K562 (cell line): Measurements from ENCODE around the gene ASB18. TPM values are rescaled to one million over a fixed set of nuclear protein-coding genes. Genes with fewer than 3 reads are reported as not detected.
A peak's percentile ranks its signal among the peaks of the same experiment; 100 is the strongest.

Experiments used
- ATAC-seq: fragments of 200-7000 bp; cut with Tn5 transposase; 3 replicates; pipeline ENCODE4 v1.9.1; 2020; ENCODE audit warnings: moderate library complexity
- BruUV-seq: library from RNA; stranded (reverse); fragments of 400-500 nt; replicated peaks from 2 replicates; lab custom pipeline; 2021; lab: Mats Ljungman, UMichigan
- CTCF ChIA-PET: fragments of 300-600 bp; formaldehyde crosslinking; extraction: SDS; loops from one replicate; lab custom pipeline; 2021; ENCODE audit warnings: low intra/inter-chr PET ratio; lab: Yijun Ruan, JAX
- POLR2A ChIA-PET: fragments of 300-600, 350-650 bp; sonication (Branson Sonifier 250); formaldehyde crosslinking; extraction: SDS; loops from one replicate; lab custom pipeline; 2021; ENCODE audit warnings: antibody characterized with exemption, inconsistent platforms; lab: Yijun Ruan, JAX
- DNase-seq, 4 experiments: peaks; one replicate each; pipeline versions ENCODE4 v3.0.0 to v3.0.0-alpha.2; 2011 to 2018; ENCODE audit warnings: low spot score in 3 of 4, mixed read lengths in 3 of 4; ENCODE audit errors: extremely low read depth in 1 of 4
- FAIRE-seq: peaks from 2 replicates; lab custom pipeline; 2011; peaks lifted over from hg19 to GRCh38; lab: Jason Lieb, UNC
- H2AFZ ChIP-seq: 2 replicates; pipeline ENCODE4 v1.6.0; 2011; ENCODE audit warnings: low read depth, low read length, control low read depth, inconsistent platforms
- H3K27ac ChIP-seq: fragments of 200-600 bp; 3 replicates; pipeline ENCODE4 v1.8.0; 2011; ENCODE audit warnings: low read depth, mild to moderate bottlenecking, control low read depth, inconsistent platforms, low read length, moderate library complexity, mixed read lengths; ENCODE audit errors: extremely low read depth
- H3K27me3 ChIP-seq, 2 experiments: fragments of 300-600 bp in 1 of 2; 2 replicates in 1 of 2; 3 replicates in 1 of 2; pipeline versions ENCODE4 v1.6.0 to v1.8.0; 2011; ENCODE audit warnings: inconsistent platforms in 2 of 2, low read length in 2 of 2, mild to moderate bottlenecking in 1 of 2, mixed read lengths in 1 of 2, moderate library complexity in 1 of 2; ENCODE audit not compliant: control insufficient read depth in 2 of 2, insufficient read depth in 2 of 2
- H3K36me3 ChIP-seq: fragments of 300-600 bp; 3 replicates; pipeline ENCODE4 v1.8.0; 2011; ENCODE audit warnings: mild to moderate bottlenecking, low read length, inconsistent platforms; ENCODE audit not compliant: control insufficient read depth, insufficient read depth
- H3K4me1 ChIP-seq, 2 experiments: fragments of 200-600 bp in 1 of 2; replicated peaks in 1 of 2; 2 replicates in 1 of 2; 3 replicates in 1 of 2; pipeline versions ENCODE4 v1.5.1 to v1.8.0; 2011; ENCODE audit warnings: inconsistent platforms in 2 of 2, low read length in 2 of 2, mild to moderate bottlenecking in 1 of 2, mixed read lengths in 1 of 2, moderate library complexity in 1 of 2; ENCODE audit not compliant: control insufficient read depth in 2 of 2, insufficient read depth in 2 of 2
- H3K4me2 ChIP-seq: 2 replicates; pipeline ENCODE4 v1.6.1; 2011; ENCODE audit warnings: low read length, control low read depth, inconsistent platforms, mixed read lengths; ENCODE audit not compliant: insufficient read depth
- H3K4me3 ChIP-seq: fragments of 200-600 bp; sonication (generic), shearing (Covaris generic); 2 replicates; pipeline ENCODE4 v1.5.1; 2016; ENCODE audit warnings: control low read depth, inconsistent platforms
- H3K79me2 ChIP-seq: fragments of 200-600 bp; 3 replicates; pipeline ENCODE4 v1.8.0; 2011; ENCODE audit warnings: low read length, inconsistent platforms; ENCODE audit not compliant: control insufficient read depth, insufficient read depth
- H3K9ac ChIP-seq, 2 experiments: 2 replicates each; pipeline versions ENCODE4 v1.6.0 to v1.6.1; 2011; ENCODE audit warnings: low read depth in 2 of 2, low read length in 2 of 2, control low read depth in 1 of 2, inconsistent platforms in 1 of 2, mild to moderate bottlenecking in 1 of 2, mixed read lengths in 1 of 2; ENCODE audit not compliant: insufficient read depth in 1 of 2
- H3K9me1 ChIP-seq: one replicate; pipeline ENCODE4 v1.6.0; 2011; ENCODE audit warnings: inconsistent platforms, mild to moderate bottlenecking, low read length, moderate library complexity; ENCODE audit not compliant: control insufficient read depth, insufficient read depth
- H3K9me3 ChIP-seq: replicated peaks from 2 replicates; pipeline ENCODE4 v1.5.1; 2011; ENCODE audit warnings: low read depth, low read length, inconsistent platforms; ENCODE audit not compliant: control insufficient read depth, insufficient read depth
- H4K20me1 ChIP-seq: replicated peaks from 2 replicates; pipeline ENCODE4 v1.6.1; 2011; ENCODE audit warnings: low read length, inconsistent platforms, mixed read lengths; ENCODE audit not compliant: control insufficient read depth, insufficient read depth
- BHLHE40 ChIP-seq: IDR thresholded peaks from 2 replicates; pipeline ENCODE4 v1.6.1; 2011; ENCODE audit warnings: low read length, improper control_type of control experiment
- MECOM ChIP-seq: fragments of 250-450 bp; sonication (Bioruptor Pico); IDR thresholded peaks from 2 replicates; pipeline ENCODE4 v1.8.0; 2022; ENCODE audit warnings: inconsistent platforms
- MIER1 ChIP-seq: fragments of 450-650 bp; IDR thresholded peaks from 2 replicates; pipeline ENCODE4 v1.6.1; 2016; ENCODE audit warnings: antibody characterized with exemption, mild to moderate bottlenecking, low read depth
- NFIC ChIP-seq: fragments of 450-650 bp; IDR thresholded peaks from 2 replicates; pipeline ENCODE4 v1.6.1; 2017; ENCODE audit warnings: mild to moderate bottlenecking, inconsistent platforms
- PBX2 ChIP-seq, 2 experiments: IDR thresholded peaks in 1 of 2; conservative IDR thresholded peaks in 1 of 2; 2 replicates each; pipeline ENCODE4 v1.6.1; 2016; ENCODE audit warnings: low read depth in 2 of 2, mild to moderate bottlenecking in 1 of 2, missing compliant biosample characterization in 1 of 2, missing genetic modification characterization in 1 of 2, moderate library complexity in 1 of 2
- PREB ChIP-seq: sonication (generic); formaldehyde crosslinking; IDR thresholded peaks from 2 replicates; pipeline ENCODE4 v1.8.1; 2023; ENCODE audit warnings: mild to moderate bottlenecking, missing genetic modification reagents
- ZNF507 ChIP-seq: conservative IDR thresholded peaks from 2 replicates; pipeline ENCODE4 v1.6.1; 2017; ENCODE audit warnings: missing genetic modification characterization, missing compliant biosample characterization
- ZNF589 ChIP-seq: fragments of 200-800 bp; sonication (Bioruptor generic); IDR thresholded peaks from 2 replicates; pipeline ENCODE4 v1.6.1; 2016; ENCODE audit warnings: low read depth, missing genetic modification characterization, missing compliant biosample characterization
- WGBS: fragments of 100-300 bp; shearing (Covaris generic); methylation state at CpG from one replicate; pipeline ENCODE4 v1.1.6; 2016; ENCODE audit warnings: low coverage, mixed read lengths; ENCODE audit not compliant: insufficient coverage; ENCODE audit errors: missing lambda C conversion rate; 5-methylcytosine and 5-hydroxymethylcytosine counted together
- in situ Hi-C: fragments of 300-500 bp; cut with MboI; formaldehyde crosslinking; loops from 4 replicates; pipeline ENCODE4 v1.15.0; 2018; ENCODE audit warnings: inconsistent platforms, mixed read lengths
- intact Hi-C: fragments of 100-400 bp; cut with micrococcal nuclease; formaldehyde crosslinking; loops from 2 replicates; pipeline ENCODE4 v1.14.2; 2022
- polyA plus RNA-seq, 8 experiments: library from polyadenylated mRNA; depleted of rRNA in 4 of 8; stranded (reverse) in 5 of 8; unstranded in 3 of 8; fragments of >200 nt; fragmentation: Nextera tagmentation in 2 of 8; fragmentation: Illumina TruSeq in 1 of 8; extraction: Ambion mirVana in 2 of 8; extraction: Trizol in 1 of 8; gene quantifications; 2 replicates each; pipeline versions ENCODE4 v1.2.1 to v1.2.3, GENCODE V29; 2011 to 2014; ENCODE audit warnings: inconsistent platforms in 1 of 8, missing spikeins in 1 of 8
- total RNA-seq, 7 experiments: library from RNA; depleted of rRNA in 6 of 7; stranded (reverse); fragments of >200 nt in 6 of 7; fragmentation: Illumina TruSeq in 2 of 7; extraction: Trizol in 2 of 7; gene quantifications; 2 replicates each; pipeline versions ENCODE4 v1.2.1 to v1.2.3, GENCODE V29; 2011 to 2021; ENCODE audit warnings: low replicate concordance in 1 of 7

Gene ASB18
- total and polyA plus RNA-seq, 9 of the 15 experiments (the other 6 are each of a cell fraction or from before 2014, with no cell fraction given): not detected

GRCh38 chr2:236217926-236218325 is 46.3 kb downstream of the ASB18 start:
- POLR2A ChIA-PET: interaction anchor here (0.5 kb wide), 1 partner anchor 640 kb away, joined by 3 read pairs; no protein-coding TSS in a partner anchor

More at GRCh38 chr2:236217926-236218325, 46.3 kb downstream of the ASB18 start:
- H3K4me1 ChIP-seq: no peaks in the 10 kb centered on the region
- no peaks in the 10 kb centered on the region for H3K9me1 ChIP-seq
- CTCF ChIA-PET: no interaction called here
- no TSS peak for BruUV-seq
- no peaks in the 10 kb centered on the region for H3K79me2 ChIP-seq
- peaks cover 0 to 9% of the 10 kb centered on the region in 2 experiments; a peak in 1 of 5 replicates for H3K27me3 ChIP-seq
- H3K4me3 ChIP-seq: no peak overlapping the region
- ATAC-seq (no peak), DNase-seq (no peak), FAIRE-seq (no peak)
- no peaks in the 10 kb centered on the region for H4K20me1 ChIP-seq
- no peak overlapping the region for H3K4me2 ChIP-seq
- no peaks in the 10 kb centered on the region for H3K9me3 ChIP-seq
- WGBS: 0% methylated on average over 4 of the region's 4 CpGs
- H3K27ac ChIP-seq: no peak overlapping the region
- in situ Hi-C loops: no loop called here
- no peak for TF ChIP-seq ZNF507 (tag)
- no peak for TF ChIP-seq MECOM (CRISPR knock-in tag)
- 0 out of 2 replicates have a peak, but pooled peaks have one; percentile 6 for TF ChIP-seq NFIC
- no peak for TF ChIP-seq PREB (CRISPR knock-in tag)
- TF ChIP-seq MIER1: no peak
- TF ChIP-seq ZNF589 (CRISPR knock-in tag): no peak
- no peak for TF ChIP-seq BHLHE40
- TF ChIP-seq PBX2 (CRISPR knock-in tag; IDR thresholded peaks at IDR 0.05; ENCODE audit: low read depth): no peak
- no peak for TF ChIP-seq PBX2 (tag; conservative IDR thresholded peaks at IDR 0.05; ENCODE audit: low read depth)
- TF ChIP-seq, all 486 proteins: peak for 1
- intact Hi-C loops: no loop called here
- no peaks in the 10 kb centered on the region for H3K36me3 ChIP-seq
- no peak overlapping the region for H2AFZ ChIP-seq
- no peak overlapping the region for H3K9ac ChIP-seq
